Measurements from ENCODE around the gene RARG.

Gene RARG

DNA sequence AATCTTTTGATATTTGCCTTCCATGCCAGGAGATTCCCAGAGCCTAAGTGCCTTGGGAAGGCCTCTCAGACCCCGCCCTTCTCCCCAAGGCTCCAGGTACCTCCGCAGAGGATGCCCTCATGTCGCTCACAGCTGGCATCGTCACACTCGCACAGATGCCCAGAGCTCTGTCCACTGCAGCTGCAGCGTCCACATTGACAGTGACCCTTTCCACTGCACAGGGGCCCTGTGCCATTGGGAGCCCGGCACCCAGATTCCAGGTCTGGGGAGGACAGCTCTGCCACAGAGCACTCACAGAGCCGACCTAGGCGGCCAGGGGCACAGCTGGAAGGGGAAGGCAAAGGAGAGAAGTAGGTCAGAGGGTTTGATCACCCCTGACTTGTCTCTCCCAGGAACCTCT is 39.0 kb downstream of the RARG start:
- H3K4me3 ChIP-seq (ENCODE audit: low read depth, low read length) = no peak overlapping the region
- no peak for TF ChIP-seq CTCF (IDR thresholded peaks at IDR 0.05; ENCODE audit: low read depth, low read length)

DNA sequence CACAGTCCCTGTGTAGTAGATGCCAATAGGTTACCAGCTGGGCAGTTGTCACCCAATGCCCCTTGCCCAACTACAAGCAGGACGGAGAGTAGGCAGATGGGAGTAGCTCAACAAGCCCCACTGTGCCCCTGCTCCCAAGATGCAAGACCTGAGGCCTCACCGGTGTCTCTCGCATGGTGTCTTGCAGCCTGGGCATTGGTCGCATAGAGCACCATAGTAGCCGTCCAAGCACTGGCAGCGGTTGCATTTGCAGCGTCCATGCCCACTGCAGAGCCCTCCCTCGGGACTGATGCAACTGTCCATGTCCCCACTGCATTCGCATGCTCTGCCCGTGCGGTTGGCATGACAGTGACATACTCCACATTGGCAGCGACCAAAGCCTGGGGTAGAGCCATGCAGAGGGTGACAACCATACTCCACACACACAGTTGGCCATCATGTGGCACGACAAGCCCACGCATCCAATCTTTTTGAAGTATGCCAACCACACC is 39.4 kb downstream of the RARG start:
- TF ChIP-seq CTCF (IDR thresholded peaks at IDR 0.05; ENCODE audit: low read depth, low read length) = no peak
- H3K4me3 ChIP-seq (ENCODE audit: low read depth, low read length) = no peak overlapping the region

- no peak for TF ChIP-seq CTCF (IDR thresholded peaks at IDR 0.05; ENCODE audit: low read depth, low read length)
- no peak overlapping the region for H3K4me3 ChIP-seq (ENCODE audit: low read depth, low read length)
These were observed 40.0 kb downstream of the RARG start for GRCh38 chr12:53191885-53192530.

- no peak overlapping the region for H3K4me3 ChIP-seq (ENCODE audit: low read depth, low read length)
- TF ChIP-seq CTCF (IDR thresholded peaks at IDR 0.05; ENCODE audit: low read depth, low read length) = no peak
These were observed 40.7 kb downstream of the RARG start for GRCh38 chr12:53191096-53191884.

DNA sequence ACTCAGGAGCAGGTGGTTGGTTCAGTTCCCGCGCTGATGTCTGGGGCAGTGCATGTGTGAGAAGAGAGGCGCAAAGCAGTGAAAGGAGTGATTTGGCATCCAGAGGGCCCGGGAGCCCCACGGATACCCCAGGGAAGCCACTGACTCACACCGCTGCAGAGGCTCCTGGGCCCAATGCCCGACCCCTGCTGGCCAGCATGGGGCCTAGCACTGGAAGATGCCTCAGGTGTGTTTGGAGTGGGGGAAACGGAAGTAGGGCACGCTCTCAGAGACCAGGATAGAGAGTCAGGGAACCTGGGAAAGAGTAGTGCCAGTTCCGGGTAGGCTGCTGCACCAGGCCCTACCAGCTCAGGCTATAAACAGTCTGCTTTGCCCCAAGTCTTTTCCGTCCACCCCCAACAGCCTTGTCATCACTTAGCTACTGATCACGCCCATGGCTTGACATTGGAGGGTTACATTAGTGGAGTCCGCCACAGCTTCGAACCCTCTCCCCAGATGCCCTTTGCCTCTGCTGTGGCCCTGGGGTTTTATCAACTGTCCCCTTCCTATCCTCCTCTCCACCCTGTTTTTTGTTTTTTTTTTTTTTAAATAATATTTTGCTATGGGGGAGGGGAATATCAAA is 41.8 kb downstream of the RARG start:
- peak; percentile 91 for TF ChIP-seq CTCF (IDR thresholded peaks at IDR 0.05; ENCODE audit: low read depth, low read length)

DNA sequence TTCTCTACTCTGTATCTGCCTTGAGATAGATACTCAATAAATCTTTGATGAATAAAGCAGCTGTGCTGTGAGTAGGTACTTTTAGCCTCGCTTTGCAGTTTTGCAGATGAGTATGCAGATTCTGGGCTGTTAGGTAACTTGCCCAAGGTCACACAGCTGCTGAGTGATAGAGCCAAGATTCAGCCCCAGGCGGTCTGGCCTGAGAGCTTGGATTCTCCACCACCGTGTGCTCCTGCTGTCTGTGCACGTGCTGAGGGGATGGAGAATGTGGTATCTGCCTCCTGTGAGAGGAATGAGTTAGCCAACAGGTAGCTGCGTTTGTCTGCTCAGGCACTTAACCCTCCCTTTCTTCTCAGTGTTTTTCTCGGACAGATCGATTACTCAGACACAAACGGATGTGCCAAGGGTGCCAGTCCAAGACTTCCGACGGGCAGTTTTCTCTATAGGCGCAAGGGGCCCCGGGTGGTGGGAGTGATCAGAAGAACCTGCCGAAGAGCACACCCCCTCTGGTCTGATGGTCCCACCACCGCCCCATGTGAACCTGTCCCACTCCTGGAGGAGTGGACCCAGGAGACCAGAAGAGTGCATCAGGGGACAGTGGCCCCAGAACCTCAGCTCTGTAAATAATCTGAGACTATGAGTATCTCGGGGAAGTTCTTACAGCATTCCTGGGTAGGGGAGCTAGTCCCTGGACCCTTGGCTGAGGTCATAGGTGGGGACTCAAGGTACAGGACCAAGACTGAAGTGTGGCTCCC is 44.7 kb downstream of the RARG start:
- H3K4me3 ChIP-seq (ENCODE audit: low read depth, low read length) = no peak overlapping the region
- no peak for TF ChIP-seq CTCF (IDR thresholded peaks at IDR 0.05; ENCODE audit: low read depth, low read length)

More for the DNA sequence above, 41.8 kb downstream of the RARG start:
- H3K4me3 ChIP-seq (ENCODE audit: low read depth, low read length) = no peak overlapping the region
